GM12878 (cell line): ENCODE measurements around the gene EPHA7. TPM values are rescaled to one million over a fixed set of nuclear protein-coding genes. Genes with fewer than 3 reads are reported as not detected.

ENCODE experiments used
- ATAC-seq: fragments of 200-7000 bp; cut with Tn5 transposase; 3 replicates; pipeline ENCODE4 v1.9.1; 2020; ENCODE audit warnings: mild to moderate bottlenecking, moderate library complexity
- BruUV-seq: library from RNA; stranded (reverse); fragments of 400-500 nt; replicated peaks from 2 replicates; lab custom pipeline; 2021; lab: Mats Ljungman, UMichigan
- CTCF ChIA-PET: fragments of 300-600 bp; sonication (Branson Sonifier 250); formaldehyde crosslinking; extraction: SDS; loops from one replicate; lab custom pipeline; 2021; ENCODE audit warnings: inconsistent platforms; lab: Yijun Ruan, JAX
- POLR2A ChIA-PET: fragments of 350-600 bp; formaldehyde crosslinking; extraction: SDS; loops from one replicate; lab custom pipeline; 2021; ENCODE audit warnings: inconsistent platforms; lab: Charles Lee
- RAD21 ChIA-PET: fragments of 300-600 bp; sonication (Branson Sonifier 250); formaldehyde crosslinking; loops from one replicate; lab custom pipeline; 2023; ENCODE audit warnings: antibody characterized with exemption; ENCODE audit not compliant: unreplicated experiment; lab: Charles Lee
- SMC1A ChIA-PET: fragments of 300-600 bp; sonication (Branson Sonifier 250); formaldehyde crosslinking; loops from one replicate; lab custom pipeline; 2023; ENCODE audit not compliant: unreplicated experiment, uncharacterized antibody; lab: Charles Lee
- DNase-seq: peaks from one replicate; pipeline ENCODE4 v3.0.0-alpha.2; 2011; ENCODE audit warnings: low read depth, low spot score
- FAIRE-seq: peaks from 3 replicates; lab custom pipeline; 2011; peaks lifted over from hg19 to GRCh38; lab: Jason Lieb, UNC
- H2AFZ ChIP-seq: 2 replicates; pipeline ENCODE4 v1.6.0; 2011; ENCODE audit warnings: low read depth, low read length, control low read depth; ENCODE audit not compliant: control insufficient read depth
- H3K27ac ChIP-seq: 2 replicates; pipeline ENCODE4 v1.5.1; 2011; ENCODE audit warnings: control low read depth; ENCODE audit not compliant: control insufficient read depth, insufficient read depth
- H3K27me3 ChIP-seq, 2 experiments: replicated peaks in 1 of 2; 2 replicates each; pipeline versions ENCODE4 v1.6.0 to v1.6.1; 2011; ENCODE audit warnings: low read length in 1 of 2; ENCODE audit not compliant: control insufficient read depth in 2 of 2, insufficient read depth in 2 of 2
- H3K36me3 ChIP-seq, 2 experiments: 2 replicates each; pipeline ENCODE4 v1.5.1; 2011; ENCODE audit warnings: low read length in 1 of 2; ENCODE audit not compliant: control insufficient read depth in 2 of 2, insufficient read depth in 2 of 2
- H3K4me1 ChIP-seq: 2 replicates; pipeline ENCODE4 v1.6.1; 2011; ENCODE audit warnings: mild to moderate bottlenecking, low read length, moderate library complexity, mixed read lengths; ENCODE audit not compliant: control insufficient read depth, insufficient read depth
- H3K4me2 ChIP-seq: 2 replicates; pipeline ENCODE4 v1.6.0; 2011; ENCODE audit warnings: control low read depth; ENCODE audit not compliant: control insufficient read depth, insufficient read depth
- H3K4me3 ChIP-seq: fragments of 200-600 bp; sonication (generic); 2 replicates; pipeline ENCODE4 v1.5.1; 2016
- H3K79me2 ChIP-seq: 2 replicates; pipeline ENCODE4 v1.6.0; 2011; ENCODE audit warnings: low read length; ENCODE audit not compliant: control insufficient read depth, insufficient read depth
- H3K9ac ChIP-seq: 2 replicates; pipeline ENCODE4 v1.8.0; 2011; ENCODE audit warnings: low read length, control low read depth, mixed read lengths; ENCODE audit not compliant: control insufficient read depth, insufficient read depth
- H3K9me3 ChIP-seq: replicated peaks from 3 replicates; pipeline ENCODE4 v1.5.1; 2011; ENCODE audit warnings: mild to moderate bottlenecking, low read length; ENCODE audit not compliant: control insufficient read depth, insufficient read depth
- H4K20me1 ChIP-seq: 2 replicates; pipeline ENCODE4 v1.6.0; 2011; ENCODE audit not compliant: control insufficient read depth, insufficient read depth
- CTCF ChIP-seq, 3 experiments: IDR thresholded peaks in 2 of 3; conservative IDR thresholded peaks in 1 of 3; 2 replicates each; pipeline ENCODE4 v1.5.1; 2011; ENCODE audit warnings: low read depth in 3 of 3, low read length in 3 of 3, mild to moderate bottlenecking in 3 of 3, control low read depth in 2 of 3, moderate library complexity in 2 of 3, inconsistent platforms in 1 of 3, mixed read lengths in 1 of 3; ENCODE audit not compliant: control insufficient read depth in 2 of 3, insufficient read depth in 1 of 3; ENCODE audit errors: extremely low read depth in 1 of 3
- FOXM1 ChIP-seq: IDR thresholded peaks from 2 replicates; pipeline ENCODE4 v1.6.1; 2012; ENCODE audit warnings: low read depth, mild to moderate bottlenecking, inconsistent platforms, low read length, moderate library complexity
- MYC ChIP-seq: IDR thresholded peaks from 2 replicates; pipeline ENCODE4 v1.6.1; 2011; ENCODE audit warnings: mild to moderate bottlenecking, low read length, moderate library complexity, inconsistent platforms; ENCODE audit not compliant: insufficient read depth, insufficient replicate concordance, insufficient read length, severe bottlenecking
- STAT1 ChIP-seq: fragments of 450-650 bp; conservative IDR thresholded peaks from 2 replicates; pipeline ENCODE4 v1.6.1; 2014; ENCODE audit warnings: antibody characterized with exemption, mild to moderate bottlenecking
- WGBS: methylation state at CpG from one replicate; pipeline ENCODE4 v1.1.6; 2016; ENCODE audit warnings: low lambda C conversion rate; ENCODE audit not compliant: insufficient replicate concordance, insufficient coverage; ENCODE audit errors: missing lambda C conversion rate; 5-methylcytosine and 5-hydroxymethylcytosine counted together
- in situ Hi-C: fragments of 300-500 bp; cut with MboI; formaldehyde crosslinking; loops from 9 replicates; pipeline ENCODE4 v1.14.3; 2018; ENCODE audit warnings: mixed read lengths
- intact Hi-C: fragments of 100-400 bp; cut with micrococcal nuclease; formaldehyde crosslinking; loops from one replicate; pipeline ENCODE4 v1.14.2; 2022; ENCODE audit not compliant: unreplicated experiment
- polyA plus RNA-seq, 11 experiments: library from polyadenylated mRNA; depleted of rRNA in 4 of 11; unstranded in 6 of 11; stranded (reverse) in 5 of 11; fragments of >200 nt; fragmentation: Nextera tagmentation in 4 of 11; fragmentation: Illumina TruSeq in 1 of 11; extraction: Ambion mirVana in 4 of 11; extraction: Trizol in 1 of 11; gene quantifications; 1 replicate in 1 of 11; 2 replicates in 10 of 11; pipeline versions ENCODE4 v1.2.1 to v1.2.3, GENCODE V29; 2011 to 2016; ENCODE audit warnings: inconsistent platforms in 2 of 11, missing spikeins in 2 of 11, low read depth in 1 of 11
- total RNA-seq, 4 experiments: library from RNA; depleted of rRNA in 3 of 4; stranded (reverse); fragments of >200 nt in 3 of 4; fragmentation: Illumina TruSeq in 1 of 4; extraction: Trizol in 1 of 4; gene quantifications; 2 replicates each; pipeline versions ENCODE4 v1.2.1 to v1.2.3, GENCODE V29; 2013 to 2021
- TF ChIP-seq, protein P1 (sequence below): fragments of 150-350 bp; IDR thresholded peaks from 2 replicates; pipeline ENCODE4 v1.6.1; 2014; ENCODE audit warnings: mild to moderate bottlenecking, low read depth, low read length

Gene EPHA7
- total and polyA plus RNA-seq, 10 of the 15 experiments (the other 5 are each of a cell fraction or from before 2014, with no cell fraction given): not detected

- Histone ChIP-seq H3K4me2 (no peak overlapping the region), H3K9me3 (no peaks in the 10 kb centered on the region), H4K20me1 (no peaks in the 10 kb centered on the region), H3K27me3 (no peaks in the 10 kb centered on the region), H3K79me2 (no peaks in the 10 kb centered on the region), H3K4me3 (no peak overlapping the region), H3K36me3 (no peaks in the 10 kb centered on the region), H3K27ac (no peak overlapping the region), H3K4me1 (no peaks in the 10 kb centered on the region), H3K9ac (no peak overlapping the region), H2AFZ (no peak overlapping the region)
- 10% methylated on average over 2 of the region's 2 CpGs for WGBS
- in situ Hi-C loops (no loop called here), intact Hi-C loops (no loop called here)
- DNase-seq: no peak
- SMC1A ChIA-PET: no interaction called here
- CTCF ChIA-PET: interaction anchor here (1.2 kb wide), 1 partner anchor 12 kb away, joined by 3 read pairs; no protein-coding TSS in a partner anchor
- POLR2A ChIA-PET: no interaction called here
- TF ChIP-seq CTCF (IDR thresholded peaks at IDR 0.05 in 2 of 3, conservative IDR thresholded peaks at IDR 0.05 in 1 of 3; ENCODE audit: control insufficient read depth in 2 of 3, extremely low read depth in 1 of 3, insufficient read depth in 1 of 3, low read depth in 3 of 3, low read length in 3 of 3) (no peak), MYC (no peak), STAT1 (no peak), FOXM1 (no peak)
- TF ChIP-seq, protein P1, sequence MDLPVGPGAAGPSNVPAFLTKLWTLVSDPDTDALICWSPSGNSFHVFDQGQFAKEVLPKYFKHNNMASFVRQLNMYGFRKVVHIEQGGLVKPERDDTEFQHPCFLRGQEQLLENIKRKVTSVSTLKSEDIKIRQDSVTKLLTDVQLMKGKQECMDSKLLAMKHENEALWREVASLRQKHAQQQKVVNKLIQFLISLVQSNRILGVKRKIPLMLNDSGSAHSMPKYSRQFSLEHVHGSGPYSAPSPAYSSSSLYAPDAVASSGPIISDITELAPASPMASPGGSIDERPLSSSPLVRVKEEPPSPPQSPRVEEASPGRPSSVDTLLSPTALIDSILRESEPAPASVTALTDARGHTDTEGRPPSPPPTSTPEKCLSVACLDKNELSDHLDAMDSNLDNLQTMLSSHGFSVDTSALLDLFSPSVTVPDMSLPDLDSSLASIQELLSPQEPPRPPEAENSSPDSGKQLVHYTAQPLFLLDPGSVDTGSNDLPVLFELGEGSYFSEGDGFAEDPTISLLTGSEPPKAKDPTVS: no peak
- BruUV-seq: no TSS peak
- ATAC-seq: no peak
- no peak for FAIRE-seq
- RAD21 ChIA-PET: no interaction called here
These were observed 45.9 kb downstream of the EPHA7 start for GRCh38 chr6:93373445-93373844.
